AG09309 (cell line): ENCODE data around the gene TCERG1.
A peak's percentile ranks its signal among the peaks of the same experiment; 100 is the strongest.

Experiments
- DNase-seq: peaks from one replicate; pipeline ENCODE4 v3.0.0-alpha.2; 2010; ENCODE audit warnings: low read depth
- H3K4me3 ChIP-seq: 2 replicates; pipeline ENCODE4 v1.5.1; 2011; ENCODE audit warnings: mild to moderate bottlenecking, low read depth, low read length, moderate library complexity; ENCODE audit not compliant: control insufficient read depth
- CTCF ChIP-seq: IDR thresholded peaks from 2 replicates; pipeline ENCODE4 v1.5.1; 2011; ENCODE audit warnings: mild to moderate bottlenecking, low read depth, low read length, inconsistent platforms; ENCODE audit not compliant: insufficient read depth, control insufficient read depth; ENCODE audit errors: missing control alignments

The TCERG1 gene

DNA sequence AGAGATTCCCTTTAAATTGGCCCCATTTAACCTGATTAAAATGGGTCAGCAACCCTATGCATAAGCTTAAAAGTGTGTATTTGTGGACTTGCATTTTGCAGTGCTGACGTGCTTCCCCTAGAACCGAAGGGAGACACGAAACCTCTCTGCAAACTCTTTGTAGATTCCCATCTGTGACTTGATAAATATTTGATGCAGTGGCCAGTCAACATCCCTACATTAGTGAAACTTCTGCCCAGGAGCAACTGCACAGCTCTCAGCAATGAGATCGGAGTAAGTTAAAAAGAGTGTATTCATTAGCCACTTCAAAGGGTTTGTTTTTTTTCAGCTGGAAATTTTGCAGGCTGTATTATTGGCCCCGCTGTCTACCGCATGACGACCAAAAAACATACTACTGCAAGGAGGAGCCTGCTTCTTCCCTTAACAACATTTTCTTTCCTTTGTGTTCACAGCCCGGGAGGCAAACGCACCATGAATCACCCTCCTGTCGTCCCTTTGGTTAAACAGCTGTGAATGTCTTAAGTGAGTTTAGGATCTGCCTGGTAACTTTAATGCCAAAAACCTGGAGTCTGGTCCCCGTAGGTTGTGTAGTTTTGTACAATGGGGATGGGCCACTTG lies 38.0 kb upstream of the TCERG1 start:
- no peak for TF ChIP-seq CTCF
- DNase-seq, result no peak
- no peak overlapping the region for H3K4me3 ChIP-seq

DNA sequence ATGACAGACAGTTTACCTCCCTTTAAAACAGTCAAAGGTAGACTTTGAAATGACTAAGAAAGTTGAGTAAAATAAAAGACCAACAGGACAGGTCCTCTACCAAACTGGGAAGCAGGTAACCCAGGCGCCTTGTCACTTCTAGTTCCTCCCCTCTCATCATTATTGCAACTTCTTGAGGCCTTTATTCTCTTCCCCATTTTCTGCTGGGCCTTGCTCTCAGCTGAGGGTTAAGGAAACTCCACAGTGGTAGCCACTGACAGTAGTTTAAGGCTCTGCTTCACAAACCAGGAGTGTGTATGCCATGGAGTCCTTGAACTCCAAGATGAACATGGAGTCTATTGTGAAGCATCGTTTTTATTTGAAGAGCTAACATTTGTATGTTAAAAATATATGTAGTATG lies 36.9 kb upstream of the TCERG1 start:
- no peak for TF ChIP-seq CTCF
- no peak for DNase-seq
- no peak overlapping the region for H3K4me3 ChIP-seq

- DNase-seq, result no peak
- TF ChIP-seq CTCF, result no peak
- H3K4me3 ChIP-seq, result no peak overlapping the region
Measured at GRCh38 chr5:146419696-146420095, 27.4 kb upstream of the TCERG1 start.

DNA sequence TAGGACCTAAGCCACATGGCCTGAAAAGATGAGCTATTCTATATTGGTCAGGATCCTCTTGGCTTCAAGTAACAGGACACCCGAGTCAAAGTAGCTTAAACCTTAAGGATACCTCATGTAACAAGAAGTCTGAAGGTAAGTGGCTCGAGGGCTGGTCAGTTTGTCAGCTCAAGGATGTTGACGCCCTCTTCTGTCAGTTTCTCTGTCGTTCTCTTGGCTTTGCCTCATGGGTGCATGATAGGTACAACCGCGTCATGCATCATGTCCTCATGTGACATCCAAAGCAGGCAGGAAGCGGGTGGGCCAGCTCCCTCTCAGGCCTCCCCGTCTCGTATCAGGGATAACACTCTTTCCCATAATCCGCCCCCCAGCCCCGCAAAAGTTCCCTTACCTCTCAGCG lies 22.1 kb upstream of the TCERG1 start:
- DNase-seq, result no peak
- no peak for TF ChIP-seq CTCF
- no peak overlapping the region for H3K4me3 ChIP-seq

GRCh38 chr5:146426305-146426704 lies 20.8 kb upstream of the TCERG1 start:
- TF ChIP-seq CTCF, result no peak
- no peak for DNase-seq
- H3K4me3 ChIP-seq, result no peak overlapping the region

DNA sequence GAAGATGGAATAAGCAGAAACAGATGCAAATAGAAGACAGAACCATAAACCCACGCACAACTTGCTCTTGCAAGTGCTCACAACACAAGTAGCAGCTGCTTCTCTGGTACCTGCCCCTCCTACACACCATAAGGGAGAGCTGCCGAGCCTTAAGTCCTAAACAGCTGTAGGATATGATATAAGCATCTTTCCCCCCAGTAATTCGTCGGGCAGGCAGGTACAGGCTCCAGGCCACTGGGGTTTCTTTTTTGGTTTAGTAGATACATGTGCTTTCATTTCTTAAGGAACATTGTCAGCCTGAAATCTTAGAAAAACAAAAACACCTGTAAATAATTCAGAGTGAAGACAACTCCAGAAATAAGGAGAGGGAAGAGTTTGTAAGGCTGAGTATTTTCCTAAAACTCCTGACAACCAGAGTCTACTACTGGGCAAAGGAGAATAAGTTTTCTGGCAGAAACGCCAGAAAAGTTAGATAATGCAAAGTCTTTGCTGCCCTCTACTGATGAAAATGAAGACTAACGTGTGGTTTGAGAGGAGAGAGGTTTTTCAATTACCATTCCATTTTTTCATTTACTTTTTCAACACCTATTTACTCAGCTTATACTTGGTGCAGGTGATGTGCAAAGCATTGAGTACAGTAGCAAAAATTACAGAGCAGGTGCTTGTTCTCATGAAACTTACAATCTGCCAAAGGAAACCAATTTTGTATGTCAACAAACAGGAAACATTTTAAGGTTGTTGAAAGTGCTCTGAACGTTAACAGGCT lies 20.1 kb upstream of the TCERG1 start:
- peak; percentile 51 for TF ChIP-seq CTCF
- DNase-seq, result no peak
- no peak overlapping the region for H3K4me3 ChIP-seq

DNA sequence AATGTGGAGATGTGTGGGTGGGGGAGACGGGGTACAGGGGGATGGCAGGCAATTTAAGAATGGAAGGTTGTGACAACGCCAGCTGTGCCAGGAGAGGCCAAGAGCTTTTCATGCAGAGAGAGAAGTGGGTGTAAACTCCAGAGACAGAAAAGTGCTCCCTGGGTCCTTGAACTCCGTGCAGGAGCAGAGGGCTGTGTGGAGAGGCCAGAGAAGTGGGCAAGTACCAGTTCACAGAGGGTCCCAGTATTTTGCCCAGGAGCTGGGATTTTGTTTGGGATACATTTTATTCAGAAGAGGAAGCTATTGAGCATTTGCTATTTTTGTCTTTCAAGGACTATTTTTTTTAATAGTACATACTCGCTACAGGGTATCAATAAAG lies 19.5 kb upstream of the TCERG1 start:
- TF ChIP-seq CTCF, result no peak
- no peak overlapping the region for H3K4me3 ChIP-seq
- DNase-seq, result no peak
